Smooth muscle cell (in vitro differentiated cells): Measurements from ENCODE around the gene C2orf49. TPM values are rescaled to one million over a fixed set of nuclear protein-coding genes. Genes with fewer than 3 reads are reported as not detected.
A peak's percentile ranks its signal among the peaks of the same experiment; 100 is the strongest.

ENCODE experiments used
- DNase-seq: peaks from one replicate; lab custom pipeline; 2025; ENCODE audit not compliant: unreplicated experiment; lab: John Stamatoyannopoulos, UW
- H2AFZ ChIP-seq: fragments of 200-600 bp; sonication (generic); 2 replicates; pipeline ENCODE4 v1.6.0; 2016; ENCODE audit warnings: antibody characterized with exemption, low read depth, mild to moderate bottlenecking
- H3F3A ChIP-seq: fragments of 200-600 bp; sonication (generic); 2 replicates; pipeline ENCODE4 v1.6.0; 2017; ENCODE audit warnings: antibody characterized with exemption, low read depth
- H3K27ac ChIP-seq: fragments of 200-600 bp; sonication (generic); 2 replicates; pipeline ENCODE4 v1.5.1; 2016; ENCODE audit warnings: low read depth, mild to moderate bottlenecking
- H3K27me3 ChIP-seq: fragments of 200-600 bp; sonication (generic); 2 replicates; pipeline ENCODE4 v1.6.1; 2016; ENCODE audit warnings: low read depth, mild to moderate bottlenecking
- H3K36me3 ChIP-seq: fragments of 200-600 bp; sonication (generic); 2 replicates; pipeline ENCODE4 v1.5.1; 2016; ENCODE audit warnings: low read depth
- H3K4me1 ChIP-seq: fragments of 200-600 bp; sonication (generic); 2 replicates; pipeline ENCODE4 v1.5.1; 2016; ENCODE audit warnings: low read depth
- H3K4me2 ChIP-seq: fragments of 200-600 bp; sonication (generic); 2 replicates; pipeline ENCODE4 v1.6.0; 2016; ENCODE audit warnings: mild to moderate bottlenecking
- H3K4me3 ChIP-seq: fragments of 200-600 bp; sonication (generic); 2 replicates; pipeline ENCODE4 v1.5.1; 2016; ENCODE audit warnings: mild to moderate bottlenecking
- H3K79me2 ChIP-seq: fragments of 200-600 bp; sonication (generic); 2 replicates; pipeline ENCODE4 v1.6.0; 2016; ENCODE audit warnings: low read depth, mild to moderate bottlenecking
- H3K9ac ChIP-seq: fragments of 200-600 bp; sonication (generic); 2 replicates; pipeline ENCODE4 v1.6.0; 2016; ENCODE audit warnings: low read depth
- H3K9me3 ChIP-seq: fragments of 200-600 bp; sonication (generic); replicated peaks from 2 replicates; pipeline ENCODE4 v1.5.1; 2016; ENCODE audit warnings: low read depth
- H4K20me1 ChIP-seq: fragments of 200-600 bp; sonication (generic); 2 replicates; pipeline ENCODE4 v1.6.0; 2016; ENCODE audit warnings: low read depth
- CTCF ChIP-seq: fragments of 200-600 bp; sonication (generic); IDR thresholded peaks from 2 replicates; pipeline ENCODE4 v1.5.1; 2017; ENCODE audit warnings: borderline replicate concordance, mild to moderate bottlenecking, antibody characterized with exemption; ENCODE audit not compliant: insufficient read depth, poor library complexity, severe bottlenecking
- WGBS: methylation state at CpG from one replicate; pipeline ENCODE4 v1.1.7; 2016; ENCODE audit warnings: low lambda C conversion rate; 5-methylcytosine and 5-hydroxymethylcytosine counted together
- polyA plus RNA-seq: library from polyadenylated mRNA; unstranded; fragments of >200 nt; fragmentation: Nextera tagmentation; extraction: Ambion mirVana; gene quantifications from 2 replicates; pipeline ENCODE4 v1.2.1, GENCODE V29; 2016
- total RNA-seq: library from RNA; depleted of rRNA; stranded (reverse); fragments of >200 nt; gene quantifications from 2 replicates; pipeline ENCODE4 v1.2.3, GENCODE V29; 2014

The C2orf49 gene
- total and polyA plus RNA-seq, 2 experiments from 2014 or later, result 17.9 to 37.7 TPM

DNA sequence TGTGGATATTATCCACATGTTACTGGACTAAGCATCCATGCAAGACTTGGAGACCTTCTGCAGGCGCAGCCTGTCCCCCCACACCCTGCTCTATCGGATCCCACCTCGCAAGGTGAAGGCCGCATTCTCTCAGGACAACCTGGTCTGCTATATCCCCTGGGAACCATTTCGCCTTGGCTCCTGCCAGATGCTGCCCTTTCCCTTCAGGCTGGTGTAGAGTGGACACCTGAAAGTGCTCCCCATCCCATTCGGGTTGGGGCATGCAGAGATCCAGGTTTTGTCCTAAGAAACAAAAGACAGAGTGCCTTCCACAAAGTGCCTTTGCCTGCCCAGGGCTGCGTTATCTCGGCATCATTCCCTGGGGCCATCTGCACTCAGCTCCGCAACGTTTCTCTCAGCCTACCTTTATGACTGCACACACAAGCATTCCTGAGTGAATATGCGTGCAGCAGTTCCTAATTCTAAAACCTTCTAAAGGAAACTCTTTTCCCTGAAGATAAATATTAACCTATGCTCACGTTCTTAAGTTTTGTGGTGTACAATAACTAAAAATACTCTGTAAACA lies 41.0 kb downstream of the C2orf49 start:
- Histone ChIP-seq H3K9ac (no peak overlapping the region), H3F3A (peaks cover 9% of the 10 kb centered on the region), H3K27ac (peak overlapping the region; percentile 25), H3K79me2 (peaks cover 8% of the 10 kb centered on the region), H3K9me3 (no peaks in the 10 kb centered on the region), H4K20me1 (peaks cover 71% of the 10 kb centered on the region), H3K4me2 (no peak overlapping the region), H3K36me3 (peaks cover 9% of the 10 kb centered on the region), H3K4me3 (no peak overlapping the region), H2AFZ (no peak overlapping the region), H3K27me3 (no peaks in the 10 kb centered on the region), H3K4me1 (no peaks in the 10 kb centered on the region)
- 81% methylated on average over 12 of the region's 12 CpGs for WGBS
- DNase-seq, result no peak
- no peak for TF ChIP-seq CTCF

DNA sequence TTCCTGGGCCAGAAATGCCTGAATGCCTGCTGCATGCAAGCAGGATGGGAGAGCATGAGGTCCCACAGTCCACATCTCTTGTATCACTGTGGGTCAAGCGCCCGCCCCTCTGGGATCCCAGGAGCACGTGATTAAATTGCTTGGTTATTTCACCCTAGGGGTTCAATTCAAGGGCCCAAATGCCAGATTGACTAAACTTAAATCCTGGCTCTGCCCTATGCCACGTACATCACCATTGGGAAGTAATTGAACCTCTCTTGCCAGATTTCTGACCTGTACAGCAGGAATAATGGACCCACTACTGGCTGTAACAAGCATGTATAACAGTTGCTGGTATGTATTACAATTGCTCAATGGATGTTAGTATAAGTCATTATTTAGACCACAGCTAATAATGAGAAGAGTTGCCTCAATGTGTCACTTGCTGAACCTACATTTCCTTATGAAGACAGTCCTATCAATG lies 41.6 kb downstream of the C2orf49 start:
- Histone ChIP-seq H4K20me1 (peaks cover 71% of the 10 kb centered on the region), H3K36me3 (peaks cover 15% of the 10 kb centered on the region), H3K9me3 (no peaks in the 10 kb centered on the region), H3K27me3 (no peaks in the 10 kb centered on the region), H3K4me1 (no peaks in the 10 kb centered on the region), H3K79me2 (peaks cover 12% of the 10 kb centered on the region), H3K27ac (peak overlapping the region; percentile 24), H3K4me3 (no peak overlapping the region), H3K4me2 (no peak overlapping the region), H3F3A (peaks cover 9% of the 10 kb centered on the region), H2AFZ (no peak overlapping the region), H3K9ac (no peak overlapping the region)
- WGBS, result 90% methylated on average over 4 of the region's 4 CpGs
- DNase-seq, result no peak
- no peak for TF ChIP-seq CTCF

- peaks cover 9% of the 10 kb centered on the region for H3F3A ChIP-seq
- no peak overlapping the region for H3K4me3 ChIP-seq
- no peak overlapping the region for H3K9ac ChIP-seq
- H4K20me1 ChIP-seq, result peaks cover 67% of the 10 kb centered on the region
- TF ChIP-seq CTCF, result no peak
- WGBS, result 95% methylated on average over 7 of the region's 7 CpGs
- no peak overlapping the region for H3K4me2 ChIP-seq
- peaks cover 21% of the 10 kb centered on the region for H3K36me3 ChIP-seq
- no peaks in the 10 kb centered on the region for H3K9me3 ChIP-seq
- H3K4me1 ChIP-seq, result no peaks in the 10 kb centered on the region
- no peak overlapping the region for H2AFZ ChIP-seq
- no peaks in the 10 kb centered on the region for H3K27me3 ChIP-seq
- H3K79me2 ChIP-seq, result peaks cover 20% of the 10 kb centered on the region
- DNase-seq, result no peak
- H3K27ac ChIP-seq, result peak overlapping the region; percentile 64
These were observed 42.4 kb downstream of the C2orf49 start for GRCh38 chr2:105379741-105380186.
